Upper lobe of right lung (tissue), 1 donor: ENCODE measurements around the gene KLF3. TPM values are rescaled to one million over a fixed set of nuclear protein-coding genes. Genes with fewer than 3 reads are reported as not detected.

ENCODE experiments used
- ATAC-seq: fragments of 200-7000 bp; cut with Tn5 transposase; one replicate; pipeline ENCODE4 v1.9.1; 2020; ENCODE audit warnings: mild to moderate bottlenecking, moderate library complexity
- DNase-seq: peaks from one replicate; pipeline ENCODE4 v3.0.0-alpha.2; 2020
- H3K27ac ChIP-seq: fragments of 200-600 bp; one replicate; pipeline ENCODE4 v1.8.0; 2022
- H3K27me3 ChIP-seq: fragments of 200-600 bp; one replicate; pipeline ENCODE4 v1.8.0; 2022; ENCODE audit warnings: mild to moderate bottlenecking
- H3K36me3 ChIP-seq: fragments of 200-600 bp; one replicate; pipeline ENCODE4 v1.8.0; 2022
- H3K4me1 ChIP-seq: fragments of 200-600 bp; one replicate; pipeline ENCODE4 v1.8.0; 2022
- H3K4me3 ChIP-seq: fragments of 200-600 bp; one replicate; pipeline ENCODE4 v1.8.0; 2022; ENCODE audit warnings: mild to moderate bottlenecking
- H3K9me3 ChIP-seq: fragments of 200-600 bp; one replicate; pipeline ENCODE4 v1.8.0; 2022
- CTCF ChIP-seq: fragments of 200-600 bp; IDR thresholded peaks from one replicate; pipeline ENCODE4 v1.8.0; 2022; ENCODE audit warnings: antibody characterized with exemption
- intact Hi-C: fragments of 100-400 bp; cut with DNase I; formaldehyde crosslinking; loops from one replicate; pipeline ENCODE4 v1.11.0; 2022
- total RNA-seq: library from RNA; stranded (reverse); fragmentation: NEBNext Ultra II Directional; extraction: Animal tissue kit (Norgen Biotek cat#: 25700); gene quantifications from one replicate; pipeline ENCODE4 v1.2.1, GENCODE V29; 2021
- donor health status: DM: no; HTN: yes; CAD: no; lungs with severe emphysema.

Gene KLF3
- total RNA-seq, 1 donor from 2014 or later = 70.6 TPM

GRCh38 chr4:38672074-38672396, 8.0 kb downstream of the KLF3 start:
- TF ChIP-seq CTCF = no peak
- no peaks in the 10 kb centered on the region for H3K36me3 ChIP-seq
- ATAC-seq (peak; percentile 5), DNase-seq (no peak)
- no peaks in the 10 kb centered on the region for H3K27me3 ChIP-seq
- no peaks in the 10 kb centered on the region for H3K9me3 ChIP-seq
- intact Hi-C loops = no loop called here
- H3K4me1 ChIP-seq = peaks cover 91% of the 10 kb centered on the region
- peak overlapping the region; percentile 85 for H3K27ac ChIP-seq
- no peak overlapping the region for H3K4me3 ChIP-seq

GRCh38 chr4:38672397-38673129, 8.6 kb downstream of the KLF3 start:
- ATAC-seq = no peak
- Histone ChIP-seq H3K9me3 (no peaks in the 10 kb centered on the region), H3K4me1 (peaks cover 91% of the 10 kb centered on the region), H3K27me3 (no peaks in the 10 kb centered on the region), H3K4me3 (no peak overlapping the region), H3K36me3 (no peaks in the 10 kb centered on the region), H3K27ac (peak overlapping the region; percentile 85)
- intact Hi-C loops = no loop called here
- TF ChIP-seq CTCF = no peak
- DNase-seq = no peak

GRCh38 chr4:38673130-38673978, 9.4 kb downstream of the KLF3 start:
- Histone ChIP-seq H3K27ac (peak overlapping the region; percentile 85), H3K9me3 (no peaks in the 10 kb centered on the region), H3K36me3 (no peaks in the 10 kb centered on the region), H3K27me3 (no peaks in the 10 kb centered on the region), H3K4me3 (no peak overlapping the region), H3K4me1 (peaks cover 91% of the 10 kb centered on the region)
- intact Hi-C loops = no loop called here
- peak; percentile 79 for DNase-seq
- TF ChIP-seq CTCF = no peak
- peak; percentile 80 for ATAC-seq

- DNase-seq (no peak), ATAC-seq (no peak)
- intact Hi-C loops = loop anchor here (5.0 kb wide), 2 partner anchors 352 to 497 kb away; no protein-coding TSS in a partner anchor
- Histone ChIP-seq H3K9me3 (no peaks in the 10 kb centered on the region), H3K4me1 (peaks cover 84% of the 10 kb centered on the region), H3K27me3 (no peaks in the 10 kb centered on the region), H3K4me3 (no peak overlapping the region), H3K36me3 (no peaks in the 10 kb centered on the region), H3K27ac (peak overlapping the region; percentile 85)
- no peak for TF ChIP-seq CTCF
Observed at GRCh38 chr4:38674258-38675144, 10.5 kb downstream of the KLF3 start.
